SK-MEL-5 (cell line): ENCODE data around the gene TIMM17A. TPM values are rescaled to one million over a fixed set of nuclear protein-coding genes. Genes with fewer than 3 reads are reported as not detected.
"Not testable (repeated sequence)": the region's sequence is repeated elsewhere in the genome, so short reads cannot be mapped to it uniquely, and the experiment has no call there.

ENCODE experiments used
- DNase-seq: peaks from one replicate; pipeline ENCODE4 v3.0.0-alpha.2; 2016; ENCODE audit warnings: low read depth, low spot score
- in situ Hi-C: cut with HindIII; loops from 2 replicates; pipeline ENCODE4 v1.10.0; 2016; ENCODE audit warnings: low sequenced_read_pairs, high pct_unique_total_duplicates, low pct_unique_long_range_greater_than_20kb
- small RNA-seq, 2 experiments: library from RNA; depleted of rRNA; stranded (forward); fragments of <200 nt; gene quantifications; one replicate each; pipeline ENCODE3, GENCODE V24; 2014
- total RNA-seq: library from RNA; depleted of rRNA; stranded (reverse); fragments of >200 nt; shearing (Covaris generic); gene quantifications from 2 replicates; pipeline ENCODE4 v1.2.3, GENCODE V29; 2014; rRNA removed

The TIMM17A gene
- total RNA-seq, 1 experiment from 2014 or later: 114 TPM

DNA sequence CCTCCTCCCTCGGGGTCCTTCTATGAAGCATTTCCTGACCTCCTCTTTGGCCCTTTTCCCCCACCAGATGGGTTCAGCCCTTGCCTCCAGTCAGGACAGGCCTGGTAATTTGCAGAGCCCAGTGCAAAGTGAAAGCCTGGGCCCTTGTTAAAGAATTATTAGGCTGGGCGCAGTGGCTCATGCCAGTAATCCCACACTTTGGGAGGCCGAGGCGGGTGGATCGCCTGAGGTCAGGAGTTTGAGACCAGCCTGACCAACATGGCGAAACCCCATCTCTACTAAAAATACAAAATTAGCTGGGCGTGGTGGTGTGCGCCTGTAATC, 63.9 kb downstream of the TIMM17A start:
- in situ Hi-C loops: not testable (repeated sequence)

More for the DNA sequence above, 63.9 kb downstream of the TIMM17A start:
- not testable (repeated sequence) for DNase-seq

Small RNAs within 50 kb of the gene (small RNA-seq; reads per million reads assigned to genes)
- gene MIR6740 (0 reads per million in 2 experiments), gene RF00156 (0 reads per million in 2 experiments)

Other genes starting within 250 kb of the TIMM17A start
- 20.8 and 29.3 TPM in 2 replicates for gene IPO9, start 126.3 kb upstream of the TIMM17A start, total RNA-seq
- gene SHISA4, start 66.6 kb upstream of the TIMM17A start, total RNA-seq: 34.1 and 35.0 TPM in 2 replicates
- gene LMOD1, start 9.0 kb upstream of the TIMM17A start, total RNA-seq: not detected in 2 replicates
- 61.4 and 63.8 TPM in 2 replicates for gene RNPEP, start 27.1 kb downstream of the TIMM17A start, total RNA-seq
- gene ELF3, start 55.1 kb downstream of the TIMM17A start, total RNA-seq: 0.13 TPM in 1 of 2 replicates, not detected in the other
- not detected in 2 replicates for gene GPR37L1, start 167.4 kb downstream of the TIMM17A start, total RNA-seq
- gene ARL8A, start 189.2 kb downstream of the TIMM17A start, total RNA-seq: 33.2 and 33.5 TPM in 2 replicates
- not detected in 2 replicates for gene PTPN7, start 205.1 kb downstream of the TIMM17A start, total RNA-seq
- not detected in 2 replicates for gene LGR6, start 238.3 kb downstream of the TIMM17A start, total RNA-seq